GM21825 (cell line): Measurements from ENCODE around the gene HTR3B.
"Not testable (repeated sequence)": the region's sequence is repeated elsewhere in the genome, so short reads cannot be mapped to it uniquely, and the experiment has no call there.

Source experiments
- ATAC-seq: cut with Tn5 transposase; IDR thresholded peaks from one replicate; pipeline ENCODE4 v1.9.1; 2021; ENCODE audit warnings: mild to moderate bottlenecking, moderate library complexity; ENCODE audit not compliant: unreplicated experiment

Gene HTR3B

GRCh38 chr11:113884361-113884836 lies 20.2 kb upstream of the HTR3B start:
- no peak for ATAC-seq

GRCh38 chr11:113885897-113886296 lies 18.7 kb upstream of the HTR3B start:
- ATAC-seq: no peak

GRCh38 chr11:113888848-113889247 lies 15.7 kb upstream of the HTR3B start:
- ATAC-seq: no peak

GRCh38 chr11:113894421-113894996 lies 10.1 kb upstream of the HTR3B start:
- no peak for ATAC-seq

GRCh38 chr11:113895367-113896155 lies 9.0 kb upstream of the HTR3B start:
- no peak for ATAC-seq

- no peak for ATAC-seq
These were observed 8.3 kb upstream of the HTR3B start for GRCh38 chr11:113896156-113896879.

GRCh38 chr11:113901141-113901540 lies 3.5 kb upstream of the HTR3B start:
- no peak for ATAC-seq

- no peak for ATAC-seq
These were observed 1.4 kb downstream of the HTR3B start for GRCh38 chr11:113906038-113906437.

- ATAC-seq: no peak
These were observed 1.9 kb downstream of the HTR3B start for GRCh38 chr11:113906516-113906915.

- no peak for ATAC-seq
These were observed 2.6 kb downstream of the HTR3B start for GRCh38 chr11:113907152-113907551.

- ATAC-seq: no peak
These were observed 3.1 kb downstream of the HTR3B start for GRCh38 chr11:113907681-113908080.

- no peak for ATAC-seq
These were observed 3.5 kb downstream of the HTR3B start for GRCh38 chr11:113908098-113908497.

GRCh38 chr11:113911491-113911890 lies 6.9 kb downstream of the HTR3B start:
- ATAC-seq: not testable (repeated sequence)

GRCh38 chr11:113923572-113923971 lies 19.0 kb downstream of the HTR3B start:
- ATAC-seq: no peak

- ATAC-seq: no peak
These were observed 21.9 kb downstream of the HTR3B start for GRCh38 chr11:113926273-113927197.

- ATAC-seq: no peak
These were observed 23.7 kb downstream of the HTR3B start for GRCh38 chr11:113928311-113928710.

GRCh38 chr11:113932788-113933187 lies 28.2 kb downstream of the HTR3B start:
- no peak for ATAC-seq

- ATAC-seq: not testable (repeated sequence)
These were observed 29.6 kb downstream of the HTR3B start for GRCh38 chr11:113934193-113934592.

GRCh38 chr11:113934761-113935160 lies 30.2 kb downstream of the HTR3B start:
- no peak for ATAC-seq

- ATAC-seq: no peak
These were observed 31.3 kb downstream of the HTR3B start for GRCh38 chr11:113935858-113936257.

GRCh38 chr11:113937918-113938317 lies 33.3 kb downstream of the HTR3B start:
- no peak for ATAC-seq
